GM18907 (cell line): Measurements from ENCODE around the gene NR1H4.
"Not testable (repeated sequence)": the region's sequence is repeated elsewhere in the genome, so short reads cannot be mapped to it uniquely, and the experiment has no call there.

Experiments
- ATAC-seq: cut with Tn5 transposase; IDR thresholded peaks from one replicate; pipeline ENCODE4 v1.9.1; 2021; ENCODE audit warnings: mild to moderate bottlenecking, moderate library complexity; ENCODE audit not compliant: unreplicated experiment

NR1H4 gene

DNA sequence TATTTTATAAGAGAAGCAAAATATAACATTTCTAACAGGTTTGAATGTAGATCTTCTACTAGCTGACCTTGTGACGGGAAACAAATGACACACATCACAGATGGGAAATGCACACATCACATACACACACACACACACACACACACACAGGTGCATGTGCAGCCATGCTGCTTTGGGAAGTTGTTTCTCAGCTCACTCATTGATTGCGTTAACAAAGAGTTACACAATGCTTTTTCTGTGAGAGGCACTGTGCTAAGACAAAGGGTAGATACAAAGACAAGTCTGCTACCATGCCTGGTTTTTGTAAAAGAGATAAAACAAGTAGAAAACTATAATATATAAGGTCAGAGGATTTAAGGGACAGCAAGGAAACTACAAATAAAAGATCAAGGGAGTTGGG, 1.3 kb upstream of the NR1H4 start:
- ATAC-seq = no peak

DNA sequence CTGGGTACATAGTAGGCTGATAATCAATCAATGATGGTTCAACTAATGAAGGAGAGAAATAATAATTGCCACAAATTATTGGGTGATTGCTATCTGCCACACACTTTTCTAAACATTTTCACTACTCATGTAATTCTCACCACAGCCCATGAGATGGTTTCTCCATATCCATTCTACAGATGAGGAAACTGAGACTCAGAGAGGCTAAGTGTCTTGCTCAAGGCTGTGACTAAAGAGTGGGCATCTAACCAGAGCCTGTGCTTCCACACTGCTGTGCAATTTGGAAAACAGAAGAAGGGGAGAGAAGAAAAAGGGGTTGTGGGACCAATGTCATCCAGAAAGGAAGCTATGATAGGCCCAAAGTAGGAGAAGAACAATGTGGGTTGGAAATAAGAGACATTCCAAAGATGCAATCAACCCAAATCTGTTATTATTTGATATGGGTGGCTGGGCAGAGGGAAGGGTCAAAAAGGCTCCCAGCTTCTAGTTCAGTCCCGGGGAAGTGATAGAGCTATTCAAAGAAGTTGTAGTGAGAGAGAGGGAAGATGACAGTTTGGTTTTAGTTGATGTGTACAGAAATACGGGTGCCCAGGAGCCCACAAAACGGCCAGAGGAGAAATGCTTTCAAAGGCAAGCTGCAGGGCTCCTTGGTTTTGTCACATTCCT, 483 bp upstream of the NR1H4 start:
- no peak for ATAC-seq

DNA sequence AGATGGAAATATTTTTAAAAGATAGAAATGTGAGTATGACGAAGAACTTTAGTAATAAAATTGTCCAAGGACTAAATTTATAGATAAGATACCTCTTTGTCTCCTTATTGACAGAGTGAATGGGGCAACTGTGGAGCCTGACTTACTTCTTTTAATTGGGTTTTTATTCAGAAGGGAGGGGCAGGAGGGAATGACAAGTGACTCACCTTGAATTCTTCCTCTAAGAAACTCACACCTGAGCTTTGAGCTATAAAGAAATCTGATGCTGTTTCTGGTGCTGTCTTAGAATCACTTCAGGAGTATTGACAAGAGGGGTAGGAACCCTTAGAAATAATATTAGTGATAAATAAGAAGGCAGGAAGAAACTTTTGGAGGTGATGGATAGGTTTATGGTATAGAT, 951 bp downstream of the NR1H4 start:
- no peak for ATAC-seq

DNA sequence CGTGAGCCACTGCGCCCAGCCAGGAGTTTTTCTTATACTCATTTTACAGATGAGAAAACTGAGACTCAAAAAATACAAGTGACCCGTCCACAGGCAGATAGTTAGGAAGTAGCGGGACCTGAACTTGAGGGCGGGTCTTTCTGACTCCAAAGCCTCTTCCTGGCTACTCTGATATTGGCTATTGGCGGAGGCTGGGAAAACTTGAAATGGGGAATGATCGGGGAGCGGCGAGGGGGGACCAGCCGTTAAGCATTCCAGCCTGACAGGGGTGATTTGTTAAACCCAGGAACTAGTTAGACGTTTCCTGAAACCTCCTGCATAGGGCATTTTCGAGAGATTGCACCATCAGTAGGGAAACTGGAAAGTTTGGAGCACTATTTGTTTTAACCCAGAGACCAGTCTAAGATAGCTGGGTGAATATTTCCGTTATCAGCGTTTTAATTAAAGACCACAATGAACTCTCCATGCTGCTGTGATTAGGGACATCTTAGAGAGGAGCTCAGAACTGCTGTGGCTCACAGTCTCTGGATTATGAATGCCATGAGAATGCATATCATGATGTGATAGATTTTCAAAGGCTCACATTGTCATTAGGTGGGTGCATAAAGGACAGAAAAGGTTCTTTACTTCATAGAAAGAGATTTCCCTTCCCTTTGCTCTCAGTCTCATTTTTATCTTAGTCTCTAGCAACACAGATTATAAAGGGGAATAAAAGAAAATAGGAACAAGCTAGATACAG, 2.5 kb downstream of the NR1H4 start:
- no peak for ATAC-seq

DNA sequence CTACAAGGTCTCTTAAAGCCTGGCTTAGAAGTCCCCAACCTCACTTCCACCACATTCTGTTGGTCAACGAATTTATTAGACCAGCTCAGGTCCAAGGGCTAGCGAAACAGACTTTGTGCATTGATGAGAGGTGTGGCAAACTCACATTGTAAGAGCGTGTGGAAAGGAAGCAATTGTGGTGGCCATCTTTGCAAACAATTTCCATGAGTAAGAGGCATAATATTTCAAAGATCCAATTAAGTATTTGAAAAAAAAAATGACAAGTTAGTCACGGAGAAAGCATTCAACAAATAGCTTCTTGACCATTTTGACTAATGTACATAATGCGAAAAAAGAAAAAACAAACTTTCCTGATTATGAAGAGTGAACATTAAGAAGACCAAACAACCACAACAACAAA, 7.4 kb downstream of the NR1H4 start:
- no peak for ATAC-seq

DNA sequence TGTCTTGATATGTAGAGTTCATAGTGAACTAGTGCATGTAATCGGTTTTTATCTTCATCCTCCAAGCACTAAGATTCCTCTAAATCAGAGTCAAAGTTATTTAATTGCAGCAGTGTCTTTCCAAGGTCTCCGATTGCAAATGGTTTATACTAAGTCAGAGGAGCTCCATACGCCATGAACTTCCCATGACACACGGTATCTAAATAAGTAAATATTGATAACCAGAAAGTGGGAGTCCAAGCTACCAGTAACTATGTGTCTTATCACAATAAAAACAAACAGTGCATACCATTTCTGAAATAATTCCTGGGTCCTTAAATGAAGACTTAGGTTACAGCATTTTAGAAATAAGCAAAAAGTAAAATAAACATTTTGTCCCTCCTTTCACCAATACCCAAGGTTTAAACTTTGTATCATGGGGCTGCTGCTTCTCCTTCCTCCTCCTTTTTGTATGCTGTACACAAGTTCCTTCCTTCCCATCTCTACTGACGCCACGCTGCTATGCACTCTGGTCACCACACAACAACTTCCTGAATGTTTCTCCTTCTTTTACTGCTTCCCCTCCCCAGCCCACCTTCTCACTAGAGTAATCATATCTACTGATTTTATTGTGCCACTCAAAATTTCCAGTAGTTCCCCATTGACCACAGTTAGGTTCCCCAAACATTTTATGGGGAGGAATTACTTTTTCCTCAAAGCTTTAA, 10.7 kb downstream of the NR1H4 start:
- ATAC-seq = no peak

DNA sequence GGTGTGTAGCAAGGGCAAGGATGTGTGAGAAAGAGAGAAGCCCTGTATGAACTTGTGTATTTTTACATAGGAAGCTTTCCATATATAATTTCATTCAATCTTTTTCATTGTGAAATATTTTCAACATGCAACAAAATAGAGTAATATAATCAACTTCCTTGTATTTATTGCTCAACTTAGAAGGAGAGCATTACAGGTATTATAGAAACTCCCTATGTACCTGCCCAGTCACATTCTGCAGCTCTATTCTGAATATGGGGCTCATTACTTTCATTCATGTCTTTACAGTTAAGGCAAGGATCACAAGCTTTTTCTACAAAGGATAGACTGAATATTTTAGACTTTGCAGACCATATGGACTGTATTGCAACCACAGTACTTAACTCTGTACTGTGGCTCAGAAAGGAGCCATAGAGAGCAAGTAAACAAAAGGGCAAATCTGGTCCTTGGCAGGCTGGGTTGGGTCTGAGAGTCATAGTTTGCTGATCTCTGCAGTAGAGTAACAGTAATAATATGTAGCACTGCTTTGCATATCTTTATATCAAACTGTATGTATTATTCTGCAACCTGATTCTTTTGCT, 11.3 kb downstream of the NR1H4 start:
- ATAC-seq = no peak

DNA sequence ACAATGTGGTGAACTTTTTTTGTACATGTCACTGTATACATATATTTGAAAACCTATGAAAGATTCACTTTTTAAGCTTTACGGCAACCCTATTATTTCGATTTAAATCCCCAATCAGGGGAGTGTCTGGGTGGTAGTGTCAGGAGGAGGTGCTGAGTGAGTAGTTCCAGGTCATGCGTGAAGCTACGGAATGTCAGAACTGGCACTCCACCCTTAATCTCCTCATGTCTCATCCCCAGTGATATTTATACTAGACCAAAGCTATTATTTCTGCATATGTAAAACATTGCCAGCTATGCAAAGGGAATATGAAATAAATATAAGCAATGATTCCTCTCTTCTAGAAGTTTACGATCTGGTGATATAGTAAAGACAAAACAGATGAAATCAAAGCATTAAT, 12.3 kb downstream of the NR1H4 start:
- ATAC-seq = no peak

DNA sequence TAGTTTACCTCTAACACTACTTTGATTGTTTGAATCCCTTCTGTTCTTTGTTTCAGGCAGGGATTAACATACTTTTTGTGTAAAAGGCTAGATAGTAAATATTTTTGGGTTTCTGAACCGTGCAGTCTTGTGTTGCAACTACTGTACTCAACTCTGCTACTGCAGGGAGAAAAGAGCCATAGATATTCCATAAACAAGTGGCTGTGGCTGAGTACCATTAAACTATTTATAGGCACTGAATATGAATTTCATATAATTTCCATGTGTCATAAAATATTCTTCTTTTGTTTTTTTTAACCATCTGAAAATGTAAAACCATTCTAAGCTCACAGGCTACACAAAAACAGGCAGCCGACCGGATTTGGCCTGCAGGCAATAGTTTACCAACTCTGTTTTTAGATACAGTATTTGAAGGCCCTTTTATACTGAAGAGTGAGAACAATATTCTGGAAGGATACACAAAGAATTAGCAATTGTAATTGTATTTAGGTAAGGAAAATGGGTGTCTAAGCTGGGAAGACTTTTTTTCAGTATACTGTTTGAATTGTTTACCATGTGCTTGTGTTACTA, 15.7 kb downstream of the NR1H4 start:
- no peak for ATAC-seq

DNA sequence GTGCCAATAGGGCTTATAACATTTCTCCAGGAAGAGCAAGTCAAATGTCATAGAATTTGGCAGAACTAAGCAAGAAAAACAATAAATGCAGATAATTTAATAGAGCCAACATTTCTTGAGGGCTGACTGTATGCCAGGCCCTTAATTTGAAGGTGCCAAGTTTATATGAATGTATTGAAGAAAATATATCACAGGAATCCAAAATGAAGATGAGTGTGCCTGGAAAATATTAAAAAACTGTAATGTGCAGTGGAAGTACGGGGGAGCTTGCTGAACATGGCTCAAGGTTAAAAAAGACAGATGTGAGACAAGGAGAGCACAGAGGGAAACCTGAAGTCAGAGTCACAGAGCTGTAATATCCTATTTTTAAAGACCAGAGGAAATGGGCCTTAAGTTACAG, 16.4 kb downstream of the NR1H4 start:
- no peak for ATAC-seq

DNA sequence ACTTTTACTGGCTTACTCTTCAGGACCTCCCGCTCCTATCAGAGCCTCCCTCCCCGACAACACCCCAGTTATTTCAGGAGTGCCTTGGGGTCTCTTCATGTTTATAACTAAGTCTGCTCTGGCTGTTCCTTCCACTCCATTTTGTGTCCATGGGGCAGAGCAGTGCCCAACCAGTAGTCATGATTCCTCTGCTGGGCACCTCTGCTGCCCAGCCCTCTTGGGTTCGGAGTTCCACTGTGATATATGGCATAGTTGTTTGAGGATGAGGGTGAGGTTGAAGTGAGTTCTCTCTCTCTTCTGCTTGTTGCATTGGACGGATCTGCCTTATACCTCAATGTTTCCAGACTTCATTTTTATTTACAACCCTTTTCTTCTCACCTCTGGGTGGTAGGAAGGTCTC, 17.4 kb downstream of the NR1H4 start:
- no peak for ATAC-seq

DNA sequence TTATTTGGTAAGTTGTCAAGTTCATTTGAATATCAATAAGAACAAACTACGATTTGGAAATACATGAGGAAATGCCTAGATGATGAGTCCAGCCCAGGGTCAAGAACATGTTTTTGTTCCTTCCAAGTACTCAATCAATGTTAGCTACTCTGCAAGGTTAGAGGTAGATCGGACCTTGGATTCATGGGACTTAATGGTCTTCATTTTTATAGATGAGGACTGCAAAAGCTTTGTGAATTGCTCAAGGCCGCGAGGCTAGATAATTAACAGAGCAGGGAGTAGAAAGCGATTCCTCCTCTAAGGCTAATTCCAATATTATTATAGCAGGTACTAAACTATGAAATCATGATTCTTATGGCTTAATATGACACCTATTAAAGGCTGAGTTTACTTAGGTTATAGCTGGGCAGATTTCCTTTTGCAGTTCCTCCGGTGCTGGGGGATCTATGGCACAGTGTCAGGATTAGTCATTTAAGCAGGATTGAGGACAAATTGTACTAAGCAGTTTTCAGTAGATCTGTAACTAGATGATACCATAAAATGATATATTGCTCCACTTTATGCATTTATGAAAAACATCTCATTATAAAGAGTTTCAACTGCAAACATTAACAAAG, 19.8 kb downstream of the NR1H4 start:
- ATAC-seq = no peak

DNA sequence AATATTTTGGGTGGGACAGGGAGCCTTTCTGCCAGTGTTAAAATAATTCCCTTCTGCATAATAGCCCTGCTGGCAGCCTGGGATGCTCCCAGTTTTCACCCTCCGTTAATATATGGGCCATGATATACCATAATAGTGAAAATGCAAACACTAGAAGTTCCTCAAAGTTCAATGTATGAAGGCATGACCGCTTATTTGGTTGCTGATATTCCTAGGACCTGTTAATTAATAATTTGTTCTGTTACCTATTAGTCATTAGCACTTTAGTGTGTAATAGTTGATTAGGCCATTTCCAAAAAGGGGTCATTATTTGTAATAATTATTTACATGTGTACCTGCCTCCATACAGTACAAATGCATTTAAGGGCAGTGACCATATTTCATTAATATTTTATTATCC, 20.4 kb downstream of the NR1H4 start:
- ATAC-seq = no peak

DNA sequence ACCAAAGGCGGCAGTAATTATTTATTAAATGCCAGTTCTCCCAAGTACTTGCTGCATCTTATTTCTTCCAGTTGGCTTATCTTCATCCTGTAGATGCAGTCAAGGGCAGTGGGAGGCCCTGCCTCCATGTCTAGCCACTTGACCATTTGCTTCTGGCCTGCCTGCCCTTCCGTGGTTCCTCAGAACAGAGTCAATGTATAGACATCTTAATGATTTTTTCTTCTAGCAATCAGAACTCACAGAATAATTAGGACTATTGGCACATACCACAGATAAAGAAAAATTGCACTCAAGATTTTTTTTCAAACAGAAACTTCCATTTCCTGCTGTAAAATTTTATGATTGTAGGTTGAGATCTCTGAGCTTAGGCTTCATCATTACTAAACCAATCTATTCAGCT, 20.9 kb downstream of the NR1H4 start:
- ATAC-seq = no peak

DNA sequence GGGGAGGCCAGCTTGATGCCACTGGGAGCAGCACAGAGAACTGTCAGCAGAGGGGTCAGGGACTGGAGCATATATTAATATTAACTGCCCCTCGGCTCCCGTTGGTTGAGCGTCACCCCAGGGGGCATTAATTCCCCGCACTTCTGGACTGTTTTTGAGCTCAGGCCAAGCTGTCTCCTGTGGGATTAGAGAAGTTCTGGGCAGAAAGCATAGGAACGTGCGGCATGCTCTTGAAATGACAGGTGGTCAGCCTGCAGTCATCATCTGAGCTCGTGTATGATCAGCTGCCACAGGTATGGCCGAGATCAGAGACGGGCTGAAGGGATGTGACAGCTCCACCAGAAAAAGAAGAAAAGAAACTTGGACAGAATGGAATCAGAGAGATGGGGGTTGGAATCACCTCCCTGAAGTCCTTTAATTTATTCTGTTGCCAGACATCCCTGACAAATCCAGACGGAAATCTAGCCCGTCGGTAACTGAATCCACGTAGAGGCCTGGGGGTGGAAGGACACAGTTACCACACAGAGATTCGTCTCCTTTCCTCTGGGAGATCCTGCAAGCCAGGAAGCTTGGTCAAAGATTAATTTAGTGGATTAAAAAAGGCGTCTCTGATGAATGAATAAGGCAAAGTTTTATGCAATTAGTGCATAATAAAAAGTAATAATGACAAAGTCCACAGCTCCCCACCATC, 23.6 kb downstream of the NR1H4 start:
- no peak for ATAC-seq

DNA sequence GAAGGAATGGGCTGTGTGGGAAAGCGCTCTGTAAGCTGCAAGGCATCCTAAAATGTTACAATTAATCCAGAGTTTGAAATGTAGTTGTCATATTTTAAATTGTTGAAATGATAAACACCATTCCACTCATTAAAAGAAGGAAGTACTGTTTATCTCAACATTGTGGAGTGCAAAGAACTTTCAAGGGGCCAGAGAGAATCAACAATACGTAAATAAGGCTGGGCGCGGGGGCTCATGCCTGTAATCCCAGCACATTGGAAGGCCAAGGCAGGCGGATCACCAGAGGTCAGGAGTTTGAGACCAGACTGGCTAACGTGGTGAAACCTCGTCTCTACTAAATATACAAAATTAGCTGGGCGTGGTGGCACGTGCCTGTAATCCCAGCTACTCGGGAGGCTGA, 24.5 kb downstream of the NR1H4 start:
- ATAC-seq = no peak

DNA sequence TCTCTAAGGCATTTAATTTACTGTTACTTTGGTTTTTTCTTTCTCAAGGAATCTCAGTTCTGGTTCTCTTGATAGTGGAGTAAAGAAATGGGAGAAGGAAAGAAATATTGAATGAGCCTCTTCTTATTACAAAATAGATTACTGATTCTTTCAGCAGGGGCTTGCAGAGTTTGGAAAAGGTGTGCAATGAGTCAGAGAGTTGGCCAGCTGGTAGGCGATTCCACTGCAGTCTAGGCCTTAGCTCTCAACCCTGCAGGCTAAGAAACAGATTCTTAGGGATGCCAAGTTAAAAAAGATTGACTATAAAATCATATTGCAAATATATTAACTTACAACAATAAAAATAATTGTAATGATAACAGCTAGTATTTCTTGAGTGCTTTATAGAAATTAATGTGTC, 25.8 kb downstream of the NR1H4 start:
- no peak for ATAC-seq

DNA sequence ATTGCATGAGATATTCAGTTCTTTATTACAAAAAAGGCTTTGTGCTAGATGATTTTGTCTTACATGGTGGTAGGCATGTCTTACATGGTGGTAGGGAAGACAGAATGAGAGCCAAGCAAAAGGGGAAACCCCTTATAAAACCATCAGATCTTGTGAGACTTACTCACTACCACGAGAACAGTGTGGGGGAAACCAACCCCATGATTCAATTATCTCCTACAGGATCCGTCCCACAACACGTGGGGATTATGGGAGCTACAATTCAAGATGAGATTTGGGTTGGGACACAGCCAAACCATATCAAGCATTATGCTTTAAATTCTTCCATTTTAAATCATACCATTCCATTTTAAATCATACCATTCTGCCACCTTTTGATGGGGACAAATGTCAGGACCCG, 29.1 kb downstream of the NR1H4 start:
- ATAC-seq = not testable (repeated sequence)

DNA sequence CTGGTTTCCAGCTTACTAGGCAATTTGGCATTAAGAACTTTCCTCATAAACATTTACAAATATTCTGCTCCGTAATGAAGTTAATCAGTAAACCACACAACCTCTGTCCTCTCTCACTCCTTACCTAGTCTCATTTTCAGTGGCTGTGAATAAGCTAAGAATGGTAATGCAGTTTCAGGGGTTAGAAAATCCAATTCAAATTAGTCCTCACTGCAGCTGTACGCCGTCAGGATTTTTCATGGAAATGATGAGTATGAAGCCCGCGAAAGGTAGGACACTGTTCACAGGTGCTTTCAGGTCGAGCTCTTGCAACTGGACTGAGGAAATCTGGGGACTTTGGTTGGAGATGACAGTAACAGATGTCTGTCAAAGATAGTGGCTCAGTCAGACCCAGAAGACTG, 29.6 kb downstream of the NR1H4 start:
- no peak for ATAC-seq

DNA sequence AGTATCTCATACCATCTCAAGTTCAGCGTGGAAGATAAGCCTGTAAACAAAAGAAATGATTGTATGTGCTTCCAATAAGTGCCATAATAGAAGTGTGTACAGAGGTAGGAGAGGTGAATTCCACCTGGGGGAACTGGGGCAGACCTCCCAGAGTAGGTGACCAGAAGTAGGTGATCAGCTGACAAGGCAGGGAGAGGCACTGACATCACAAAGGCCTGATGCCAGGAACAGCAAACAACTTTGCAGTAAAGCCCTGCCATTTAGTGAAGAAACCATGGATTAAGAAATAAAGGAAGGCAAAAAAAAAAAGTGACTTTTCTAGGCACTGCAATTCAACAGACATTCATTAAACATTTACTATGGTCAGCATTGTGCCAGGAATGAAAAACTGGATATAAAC, 31.1 kb downstream of the NR1H4 start:
- no peak for ATAC-seq

DNA sequence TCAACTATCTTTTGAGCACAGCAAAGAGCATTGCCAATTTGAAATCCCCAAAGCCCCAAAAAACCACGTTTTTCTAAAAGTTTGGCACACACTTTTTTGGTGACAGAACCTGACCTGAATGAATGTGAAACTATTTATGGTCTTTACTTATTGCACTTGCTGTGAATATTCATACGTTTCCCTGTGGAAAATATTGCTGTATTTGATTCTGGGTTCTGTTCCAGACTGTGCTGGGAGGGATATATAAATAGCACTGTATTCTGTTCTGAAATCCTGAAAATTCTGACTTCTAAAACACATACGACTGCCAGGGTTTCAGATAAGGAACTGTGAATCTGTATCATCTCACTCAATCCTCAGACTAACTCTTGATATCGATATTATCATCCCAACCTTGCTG, 35.1 kb downstream of the NR1H4 start:
- ATAC-seq = no peak
